GM20000 (cell line): ENCODE measurements around the gene ACLY.

Experiments
- DNase-seq: peaks from one replicate; pipeline ENCODE4 v3.0.0; 2012; ENCODE audit warnings: low spot score
- TF ChIP-seq, protein P1 (sequence below): IDR thresholded peaks from 2 replicates; pipeline ENCODE4 v1.5.1; 2012; ENCODE audit warnings: mild to moderate bottlenecking, control low read depth; ENCODE audit errors: extremely low read depth, missing control alignments

Gene ACLY

GRCh38 chr17:41948762-41949460, 30.2 kb upstream of the ACLY start:
- TF ChIP-seq, protein P1, sequence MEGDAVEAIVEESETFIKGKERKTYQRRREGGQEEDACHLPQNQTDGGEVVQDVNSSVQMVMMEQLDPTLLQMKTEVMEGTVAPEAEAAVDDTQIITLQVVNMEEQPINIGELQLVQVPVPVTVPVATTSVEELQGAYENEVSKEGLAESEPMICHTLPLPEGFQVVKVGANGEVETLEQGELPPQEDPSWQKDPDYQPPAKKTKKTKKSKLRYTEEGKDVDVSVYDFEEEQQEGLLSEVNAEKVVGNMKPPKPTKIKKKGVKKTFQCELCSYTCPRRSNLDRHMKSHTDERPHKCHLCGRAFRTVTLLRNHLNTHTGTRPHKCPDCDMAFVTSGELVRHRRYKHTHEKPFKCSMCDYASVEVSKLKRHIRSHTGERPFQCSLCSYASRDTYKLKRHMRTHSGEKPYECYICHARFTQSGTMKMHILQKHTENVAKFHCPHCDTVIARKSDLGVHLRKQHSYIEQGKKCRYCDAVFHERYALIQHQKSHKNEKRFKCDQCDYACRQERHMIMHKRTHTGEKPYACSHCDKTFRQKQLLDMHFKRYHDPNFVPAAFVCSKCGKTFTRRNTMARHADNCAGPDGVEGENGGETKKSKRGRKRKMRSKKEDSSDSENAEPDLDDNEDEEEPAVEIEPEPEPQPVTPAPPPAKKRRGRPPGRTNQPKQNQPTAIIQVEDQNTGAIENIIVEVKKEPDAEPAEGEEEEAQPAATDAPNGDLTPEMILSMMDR: no peak
- DNase-seq: no peak

GRCh38 chr17:41944943-41945342, 26.2 kb upstream of the ACLY start:
- TF ChIP-seq, protein P1: no peak
- no peak for DNase-seq

- no peak for DNase-seq
- TF ChIP-seq, protein P1: no peak
Observed at GRCh38 chr17:41943492-41943891, 24.7 kb upstream of the ACLY start.

GRCh38 chr17:41942626-41943373, 24.0 kb upstream of the ACLY start:
- DNase-seq: no peak
- TF ChIP-seq, protein P1: no peak

- TF ChIP-seq, protein P1: no peak
Observed at GRCh38 chr17:41941168-41941567, 22.4 kb upstream of the ACLY start.

GRCh38 chr17:41939693-41940090, 20.9 kb upstream of the ACLY start:
- no peak for DNase-seq
- TF ChIP-seq, protein P1: no peak

More at GRCh38 chr17:41941168-41941567, 22.4 kb upstream of the ACLY start:
- no peak for DNase-seq

DNA sequence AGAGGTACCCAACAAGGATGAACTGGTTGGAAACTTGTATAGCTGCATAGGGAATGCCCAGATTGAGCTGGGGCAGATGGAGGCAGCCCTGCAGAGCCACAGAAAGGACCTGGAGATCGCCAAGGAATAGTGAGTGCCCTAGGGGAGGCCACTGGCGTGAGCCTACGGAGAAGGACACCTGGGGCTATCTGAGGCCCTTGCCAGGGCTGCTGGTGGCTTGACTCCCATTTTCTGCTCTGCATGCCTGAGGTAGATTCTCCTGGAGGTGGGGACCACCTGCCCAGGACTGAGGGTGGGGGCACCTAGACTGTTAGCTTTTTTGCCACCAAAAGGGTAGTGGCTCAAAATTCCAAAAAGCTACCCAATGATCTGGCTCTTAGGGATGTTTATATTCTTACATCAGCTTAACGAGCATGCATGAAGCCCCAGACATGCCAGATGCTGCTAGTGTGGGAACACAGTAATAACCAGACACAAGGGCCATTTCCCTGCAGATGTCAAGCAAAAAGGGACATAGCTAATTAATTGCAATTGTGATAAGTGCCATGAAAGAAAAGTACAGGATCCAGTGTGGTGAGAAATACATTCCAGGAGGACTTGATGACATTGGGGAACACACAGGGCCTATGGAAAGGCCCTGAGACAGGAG, 20.4 kb upstream of the ACLY start:
- no peak for DNase-seq
- TF ChIP-seq, protein P1: no peak
